Measurements from ENCODE around the gene PCNP. TPM values are rescaled to one million over a fixed set of nuclear protein-coding genes. Genes with fewer than 3 reads are reported as not detected.

PCNP gene
- total RNA-seq, 1 experiment from 2014 or later, result 216 TPM

DNA sequence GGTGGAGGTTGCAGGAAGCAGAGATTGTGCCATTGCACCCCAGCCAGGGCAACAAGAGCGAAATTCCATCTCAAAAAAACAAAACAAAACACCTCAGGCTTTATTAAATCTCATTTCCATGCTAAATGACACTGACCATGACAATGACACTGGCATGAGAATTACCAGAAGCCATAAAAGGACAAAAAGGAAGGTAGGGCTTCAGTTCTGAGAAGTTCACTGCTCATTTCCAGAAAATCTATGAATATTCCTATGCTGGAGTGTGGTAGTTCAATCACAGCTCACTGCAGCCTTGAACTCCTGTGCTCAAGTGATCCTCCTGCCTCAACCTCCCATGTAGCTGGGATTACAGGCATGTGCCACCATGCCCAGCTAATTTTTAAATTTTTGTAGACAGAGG is 44.7 kb downstream of the PCNP start:
- no peak overlapping the region for H4K8ac ChIP-seq (replicated peaks; ENCODE audit: insufficient read length, low read depth, low read length)
- H3K4me3 Mint-ChIP-seq, result no peak overlapping the region
- H2BK20ac ChIP-seq (ENCODE audit: low read depth, low read length, poor library complexity, severe bottlenecking), result no peak overlapping the region
- no peaks in the 10 kb centered on the region for H3K23me2 ChIP-seq (ENCODE audit: insufficient read length, low read depth, low read length, poor library complexity, severe bottlenecking)
- no CpG with 5 or more reads among the region's 1 CpG for WGBS (ENCODE audit: extremely low coverage, insufficient read length, low lambda C conversion rate)
- no peak overlapping the region for H2AFZ ChIP-seq (ENCODE audit: low read length)
- no peaks in the 10 kb centered on the region; the same call in 1 of the 2 replicates for H3K27me3 Mint-ChIP-seq (ENCODE audit: low read depth)
- H2BK5ac ChIP-seq (ENCODE audit: insufficient read length, low read length), result no peak overlapping the region
- no peak overlapping the region for H4K91ac ChIP-seq (ENCODE audit: insufficient read length, low read depth, low read length)
- H3K27ac Mint-ChIP-seq, result no peak overlapping the region; a peak in 1 of 7 replicates
- H3K14ac ChIP-seq (ENCODE audit: insufficient read depth, low read length), result no peak overlapping the region
- no peak overlapping the region for H3K4ac ChIP-seq (ENCODE audit: low read depth, low read length)
- H4K20me1 ChIP-seq (ENCODE audit: control insufficient read depth, insufficient read depth, insufficient read length), result no peaks in the 10 kb centered on the region
- no peak overlapping the region for H3K27ac ChIP-seq (ENCODE audit: insufficient read length, low read depth, low read length)
- H3K18ac ChIP-seq (ENCODE audit: insufficient read length, low read depth, low read length), result no peak overlapping the region
- H3K9me3 ChIP-seq (ENCODE audit: control insufficient read depth, low read depth, low read length), result no peaks in the 10 kb centered on the region
- no peaks in the 10 kb centered on the region for H3K27me3 ChIP-seq (ENCODE audit: insufficient read depth, low read length)
- peaks cover 2 to 3% of the 10 kb centered on the region in 2 experiments; a peak in 2 of 5 replicates for H3K9me3 Mint-ChIP-seq
- no peaks in the 10 kb centered on the region for H3K79me2 ChIP-seq (ENCODE audit: insufficient read depth, low read length)
- no peak overlapping the region for H3K56ac ChIP-seq (ENCODE audit: insufficient read length, low read depth, low read length)
- H3K79me1 ChIP-seq (ENCODE audit: insufficient read depth, low read depth, low read length, poor library complexity, severe bottlenecking), result no peaks in the 10 kb centered on the region
- H3T11ph ChIP-seq (ENCODE audit: low read length), result no peak overlapping the region
- no peaks in the 10 kb centered on the region for H3K4me1 ChIP-seq (ENCODE audit: insufficient read depth, low read length)
- no peak overlapping the region for H4K5ac ChIP-seq (ENCODE audit: insufficient read length, low read depth, low read length)
- no peak overlapping the region for H2BK12ac ChIP-seq (ENCODE audit: insufficient read length, low read depth, low read length)
- no peaks in the 10 kb centered on the region; a peak in 1 of 4 replicates for H3K4me1 Mint-ChIP-seq
- H3K4me2 ChIP-seq (ENCODE audit: insufficient read depth, insufficient read length, low read length), result no peak overlapping the region
- no peak overlapping the region for H2BK15ac ChIP-seq (ENCODE audit: low read depth, low read length)
- DNase-seq, result no peak
- no peak overlapping the region for H2AK5ac ChIP-seq (ENCODE audit: insufficient read length, low read length)
- H3K36me3 Mint-ChIP-seq (ENCODE audit: insufficient read depth in 1 of 3, low read depth in 3 of 3), result peaks cover 0 to 2% (median 0%) of the 10 kb centered on the region in 3 experiments; a peak in 3 of 7 replicates
- TF ChIP-seq, protein P1, sequence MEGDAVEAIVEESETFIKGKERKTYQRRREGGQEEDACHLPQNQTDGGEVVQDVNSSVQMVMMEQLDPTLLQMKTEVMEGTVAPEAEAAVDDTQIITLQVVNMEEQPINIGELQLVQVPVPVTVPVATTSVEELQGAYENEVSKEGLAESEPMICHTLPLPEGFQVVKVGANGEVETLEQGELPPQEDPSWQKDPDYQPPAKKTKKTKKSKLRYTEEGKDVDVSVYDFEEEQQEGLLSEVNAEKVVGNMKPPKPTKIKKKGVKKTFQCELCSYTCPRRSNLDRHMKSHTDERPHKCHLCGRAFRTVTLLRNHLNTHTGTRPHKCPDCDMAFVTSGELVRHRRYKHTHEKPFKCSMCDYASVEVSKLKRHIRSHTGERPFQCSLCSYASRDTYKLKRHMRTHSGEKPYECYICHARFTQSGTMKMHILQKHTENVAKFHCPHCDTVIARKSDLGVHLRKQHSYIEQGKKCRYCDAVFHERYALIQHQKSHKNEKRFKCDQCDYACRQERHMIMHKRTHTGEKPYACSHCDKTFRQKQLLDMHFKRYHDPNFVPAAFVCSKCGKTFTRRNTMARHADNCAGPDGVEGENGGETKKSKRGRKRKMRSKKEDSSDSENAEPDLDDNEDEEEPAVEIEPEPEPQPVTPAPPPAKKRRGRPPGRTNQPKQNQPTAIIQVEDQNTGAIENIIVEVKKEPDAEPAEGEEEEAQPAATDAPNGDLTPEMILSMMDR (conservative IDR thresholded peaks at IDR 0.05), result no peak
- H3K23ac ChIP-seq (ENCODE audit: insufficient read length, low read depth, low read length), result no peak overlapping the region
- no peak overlapping the region for H2BK120ac ChIP-seq (ENCODE audit: low read depth, low read length, poor library complexity, severe bottlenecking)
- no peak overlapping the region for H3K9ac ChIP-seq (ENCODE audit: extremely low read depth, insufficient read length, low read length)

Measured in H9 (cell line).